22Rv1 (cell line): Measurements from ENCODE around the gene SORL1.

Experiments
- H3K27ac ChIP-seq: fragments of 450-650 bp; 2 replicates; pipeline ENCODE4 v1.5.1; 2017
- CTCF ChIP-seq: fragments of 450-650 bp; IDR thresholded peaks from 2 replicates; pipeline ENCODE4 v1.5.1; 2017; ENCODE audit warnings: mild to moderate bottlenecking
- ZFX ChIP-seq: fragments of 450-650 bp; IDR thresholded peaks from 2 replicates; pipeline ENCODE4 v1.6.1; 2017; ENCODE audit warnings: antibody characterized with exemption, borderline replicate concordance

The SORL1 gene

GRCh38 chr11:121520243-121521144, 68.4 kb downstream of the SORL1 start:
- H3K27ac ChIP-seq = no peak overlapping the region
- TF ChIP-seq CTCF (no peak), ZFX (no peak)

- TF ChIP-seq ZFX = no peak
- TF ChIP-seq CTCF = no peak
- no peak overlapping the region for H3K27ac ChIP-seq
Measured at GRCh38 chr11:121521145-121522042, 69.3 kb downstream of the SORL1 start.

GRCh38 chr11:121522043-121522941, 70.2 kb downstream of the SORL1 start:
- H3K27ac ChIP-seq = no peak overlapping the region

GRCh38 chr11:121523581-121524232, 71.6 kb downstream of the SORL1 start:
- TF ChIP-seq CTCF = no peak
- no peak for TF ChIP-seq ZFX
- no peak overlapping the region for H3K27ac ChIP-seq

More at GRCh38 chr11:121522043-121522941, 70.2 kb downstream of the SORL1 start:
- TF ChIP-seq CTCF (no peak), ZFX (no peak)

GRCh38 chr11:121524233-121524631, 72.1 kb downstream of the SORL1 start:
- H3K27ac ChIP-seq = no peak overlapping the region
- TF ChIP-seq CTCF (no peak), ZFX (no peak)

GRCh38 chr11:121525376-121525775, 73.3 kb downstream of the SORL1 start:
- TF ChIP-seq ZFX = no peak
- no peak for TF ChIP-seq CTCF
- H3K27ac ChIP-seq = no peak overlapping the region
